ENCODE results near the gene VPS37B. TPM values are rescaled to one million over a fixed set of nuclear protein-coding genes. Genes with fewer than 3 reads are reported as not detected.

The VPS37B gene
- total and polyA plus RNA-seq, 2 of the 8 experiments (the other 6 are each of a cell fraction or from before 2014, with no cell fraction given) = 11.9 to 15.7 TPM

- TF ChIP-seq CHD7 (IDR thresholded peaks at IDR 0.05; ENCODE audit: insufficient replicate concordance, low read length) (no peak), RXRA (IDR thresholded peaks at IDR 0.05; ENCODE audit: insufficient read depth, low read depth, low read length) (no peak), JUN (IDR thresholded peaks at IDR 0.05; ENCODE audit: low read depth, low read length) (no peak), ZNF274 (IDR thresholded peaks at IDR 0.05; ENCODE audit: borderline replicate concordance, extremely low read depth, low read length) (no peak), USF2 (IDR thresholded peaks at IDR 0.05; ENCODE audit: low read length) (no peak), PHF8 (conservative IDR thresholded peaks at IDR 0.05; ENCODE audit: low read depth, low read length) (no peak), ATF2 (IDR thresholded peaks at IDR 0.05; ENCODE audit: low read length) (no peak), FOSL1 (IDR thresholded peaks at IDR 0.05; ENCODE audit: insufficient read depth, low read depth, low read length) (no peak)
Measured at GRCh38 chr12:122864894-122865253, 31.1 kb downstream of the VPS37B start (continued).

Measured in H1 (cell line).